BLaER1 treated with 17β-estradiol and CSF1 and Interleukin-3, amounts not matched to agents 10 nM and 100 nM (cell line): ENCODE results near the gene SSR3.

Experiments
- H3K27ac ChIP-seq, 11 experiments: shearing (Covaris generic); formaldehyde crosslinking; 2 replicates each; pipeline ENCODE4 v1.8.1; 2022
- H3K27me3 ChIP-seq, 11 experiments: shearing (Covaris generic); formaldehyde crosslinking; 2 replicates each; pipeline ENCODE4 v1.8.1; 2022
- H3K36me3 ChIP-seq, 11 experiments: shearing (Covaris generic); formaldehyde crosslinking; 2 replicates each; pipeline ENCODE4 v1.8.1; 2022
- H3K4me1 ChIP-seq, 10 experiments: shearing (Covaris generic); formaldehyde crosslinking; 2 replicates each; pipeline ENCODE4 v1.8.1; 2022
- H3K4me2 ChIP-seq, 11 experiments: shearing (Covaris generic); formaldehyde crosslinking; 2 replicates each; pipeline ENCODE4 v1.8.1; 2022
- H3K4me3 ChIP-seq, 10 experiments: shearing (Covaris generic); formaldehyde crosslinking; 2 replicates each; pipeline ENCODE4 v1.8.1; 2022
- H3K9ac ChIP-seq, 11 experiments: shearing (Covaris generic); formaldehyde crosslinking; 2 replicates each; pipeline ENCODE4 v1.8.1; 2022
- H3K9me3 ChIP-seq, 11 experiments: shearing (Covaris generic); formaldehyde crosslinking; replicated peaks in 1 of 11; 2 replicates each; pipeline ENCODE4 v1.8.1; 2022
- H4K20me1 ChIP-seq, 11 experiments: shearing (Covaris generic); formaldehyde crosslinking; 2 replicates each; pipeline ENCODE4 v1.8.1; 2022
- Cebpa-rat ChIP-seq, 11 experiments: shearing (Covaris generic); IDR thresholded peaks; 2 replicates each; pipeline ENCODE4 v1.8.1; 2022

Gene SSR3

GRCh38 chr3:156516961-156517360 is 38.0 kb downstream of the SSR3 start:
- Histone ChIP-seq H3K4me1 (peaks cover 0 to 20% (median 0%) of the 10 kb centered on the region in 10 experiments; a peak in 6 of 20 replicates), H3K9ac (no peak overlapping the region), H3K4me3 (no peak overlapping the region), H3K9me3 (no peaks in the 10 kb centered on the region), H3K27me3 (no peaks in the 10 kb centered on the region), H4K20me1 (no peaks in the 10 kb centered on the region; a peak in 1 of 22 replicates), H3K36me3 (no peaks in the 10 kb centered on the region), H3K27ac (no peak overlapping the region), H3K4me2 (peak overlapping the region in 2 of 11 experiments; percentile 54 to 65; a peak in 3 of 22 replicates)
- no peak for TF ChIP-seq Cebpa-rat (IDR thresholded peaks at IDR 0.05)

- Histone ChIP-seq H3K4me3 (no peak overlapping the region), H3K9me3 (no peaks in the 10 kb centered on the region), H3K4me1 (peaks cover 0 to 20% (median 0%) of the 10 kb centered on the region in 10 experiments; a peak in 6 of 20 replicates), H3K27ac (no peak overlapping the region), H3K4me2 (no peak overlapping the region), H3K9ac (no peak overlapping the region), H4K20me1 (no peaks in the 10 kb centered on the region; a peak in 1 of 22 replicates), H3K36me3 (no peaks in the 10 kb centered on the region), H3K27me3 (no peaks in the 10 kb centered on the region)
- no peak for TF ChIP-seq Cebpa-rat (IDR thresholded peaks at IDR 0.05)
Measured at GRCh38 chr3:156516284-156516683, 38.6 kb downstream of the SSR3 start.

GRCh38 chr3:156513619-156514018 is 41.3 kb downstream of the SSR3 start:
- Histone ChIP-seq H3K9ac (no peak overlapping the region), H3K4me2 (no peak overlapping the region), H3K27ac (no peak overlapping the region)

GRCh38 chr3:156511987-156512677 is 42.8 kb downstream of the SSR3 start:
- TF ChIP-seq Cebpa-rat (IDR thresholded peaks at IDR 0.05): no peak
- H3K9ac ChIP-seq: no peak overlapping the region
- H4K20me1 ChIP-seq: no peaks in the 10 kb centered on the region

More at GRCh38 chr3:156513619-156514018, 41.3 kb downstream of the SSR3 start:
- Histone ChIP-seq H3K36me3 (no peaks in the 10 kb centered on the region), H3K4me3 (no peak overlapping the region), H4K20me1 (no peaks in the 10 kb centered on the region; a peak in 1 of 22 replicates), H3K9me3 (no peaks in the 10 kb centered on the region), H3K4me1 (peaks cover 0 to 20% (median 0%) of the 10 kb centered on the region in 10 experiments; a peak in 6 of 20 replicates), H3K27me3 (no peaks in the 10 kb centered on the region)
- TF ChIP-seq Cebpa-rat (IDR thresholded peaks at IDR 0.05): no peak

GRCh38 chr3:156509189-156510174 is 45.4 kb downstream of the SSR3 start:
- Histone ChIP-seq H3K9me3 (no peaks in the 10 kb centered on the region), H3K4me2 (no peak overlapping the region), H3K27ac (no peak overlapping the region), H3K36me3 (no peaks in the 10 kb centered on the region), H3K4me3 (no peak overlapping the region), H3K9ac (no peak overlapping the region), H3K27me3 (no peaks in the 10 kb centered on the region), H4K20me1 (no peaks in the 10 kb centered on the region), H3K4me1 (no peaks in the 10 kb centered on the region; a peak in 1 of 20 replicates)
- TF ChIP-seq Cebpa-rat (IDR thresholded peaks at IDR 0.05): no peak

More at GRCh38 chr3:156511987-156512677, 42.8 kb downstream of the SSR3 start:
- Histone ChIP-seq H3K4me2 (no peak overlapping the region), H3K4me3 (no peak overlapping the region), H3K27me3 (no peaks in the 10 kb centered on the region), H3K36me3 (no peaks in the 10 kb centered on the region), H3K27ac (no peak overlapping the region), H3K4me1 (peaks cover 0 to 10% (median 0%) of the 10 kb centered on the region in 10 experiments; a peak in 6 of 20 replicates), H3K9me3 (no peaks in the 10 kb centered on the region)

GRCh38 chr3:156507285-156507684 is 47.6 kb downstream of the SSR3 start:
- no peaks in the 10 kb centered on the region for H3K27me3 ChIP-seq
- no peaks in the 10 kb centered on the region; a peak in 1 of 20 replicates for H3K4me1 ChIP-seq
- no peak for TF ChIP-seq Cebpa-rat (IDR thresholded peaks at IDR 0.05)
- no peak overlapping the region for H3K27ac ChIP-seq
- no peak overlapping the region for H3K4me3 ChIP-seq
- H4K20me1 ChIP-seq: no peaks in the 10 kb centered on the region
- no peaks in the 10 kb centered on the region for H3K9me3 ChIP-seq
- no peak overlapping the region for H3K9ac ChIP-seq
- H3K36me3 ChIP-seq: no peaks in the 10 kb centered on the region
- no peak overlapping the region for H3K4me2 ChIP-seq

- Histone ChIP-seq H4K20me1 (no peaks in the 10 kb centered on the region), H3K36me3 (no peaks in the 10 kb centered on the region), H3K4me3 (no peak overlapping the region), H3K27ac (no peak overlapping the region), H3K9ac (no peak overlapping the region), H3K9me3 (peaks cover 25 to 48% (median 34%) of the 10 kb centered on the region in 11 experiments), H3K4me1 (no peaks in the 10 kb centered on the region), H3K4me2 (no peak overlapping the region), H3K27me3 (no peaks in the 10 kb centered on the region)
- TF ChIP-seq Cebpa-rat (IDR thresholded peaks at IDR 0.05): no peak
Measured at GRCh38 chr3:156498307-156498706, 56.6 kb downstream of the SSR3 start.

- no peak overlapping the region for H3K9ac ChIP-seq
- no peak for TF ChIP-seq Cebpa-rat (IDR thresholded peaks at IDR 0.05)
- H4K20me1 ChIP-seq: no peaks in the 10 kb centered on the region
- H3K9me3 ChIP-seq: peaks cover 25 to 48% (median 34%) of the 10 kb centered on the region in 11 experiments
- H3K4me2 ChIP-seq: no peak overlapping the region
- no peak overlapping the region for H3K27ac ChIP-seq
- H3K4me3 ChIP-seq: no peak overlapping the region
- H3K36me3 ChIP-seq: no peaks in the 10 kb centered on the region
- H3K27me3 ChIP-seq: no peaks in the 10 kb centered on the region
- no peaks in the 10 kb centered on the region for H3K4me1 ChIP-seq
Measured at GRCh38 chr3:156497326-156497725, 57.6 kb downstream of the SSR3 start.

GRCh38 chr3:156495816-156496215 is 59.1 kb downstream of the SSR3 start:
- H4K20me1 ChIP-seq: no peaks in the 10 kb centered on the region
- no peak overlapping the region for H3K27ac ChIP-seq
- no peaks in the 10 kb centered on the region for H3K27me3 ChIP-seq
- no peak overlapping the region for H3K4me3 ChIP-seq
- peaks cover 25 to 48% (median 34%) of the 10 kb centered on the region in 11 experiments for H3K9me3 ChIP-seq
- no peaks in the 10 kb centered on the region for H3K36me3 ChIP-seq
- no peak overlapping the region for H3K4me2 ChIP-seq
- H3K4me1 ChIP-seq: no peaks in the 10 kb centered on the region
- TF ChIP-seq Cebpa-rat (IDR thresholded peaks at IDR 0.05): no peak
- H3K9ac ChIP-seq: no peak overlapping the region
